Measurements from ENCODE around the gene LPIN2. TPM values are rescaled to one million over a fixed set of nuclear protein-coding genes. Genes with fewer than 3 reads are reported as not detected.
A peak's percentile ranks its signal among the peaks of the same experiment; 100 is the strongest.

LPIN2 gene
- total and polyA plus RNA-seq, 7 donors, result 1.5 to 5.2 (median 4.4) TPM

GRCh38 chr18:2982022-2982421 is 30.9 kb downstream of the LPIN2 start:
- no peak overlapping the region for H3K4me3 ChIP-seq

GRCh38 chr18:2981212-2981728 is 31.7 kb downstream of the LPIN2 start:
- WGBS, 3 donors, result 35 to 38% (median 37%) methylated on average over 6 of the region's 6 CpGs
- TF ChIP-seq CTCF (IDR thresholded peaks at IDR 0.05), result no peak
- intact Hi-C loops (cut with DNase I), result no loop called here
- DNase-seq (no peak), ATAC-seq (peak; percentile 39 to 82 (median 64))
- H3K36me3 ChIP-seq (ENCODE audit: insufficient read depth in 1 of 2, low read depth in 1 of 2), result no peaks in the 10 kb centered on the region
- H3K27me3 ChIP-seq (ENCODE audit: insufficient read depth in 3 of 3, low read length in 2 of 3), result no peaks in the 10 kb centered on the region
- H3K27ac ChIP-seq, result peak overlapping the region; percentile 62
- no peaks in the 10 kb centered on the region for H3K9me3 ChIP-seq
- peaks cover 18% of the 10 kb centered on the region for H3K4me1 ChIP-seq
- H3K4me3 ChIP-seq, result peak overlapping the region; percentile 26

More at GRCh38 chr18:2982022-2982421, 30.9 kb downstream of the LPIN2 start:
- intact Hi-C loops (cut with DNase I), result no loop called here
- no peak for TF ChIP-seq CTCF (IDR thresholded peaks at IDR 0.05)
- DNase-seq (no peak), ATAC-seq (no peak)
- no peaks in the 10 kb centered on the region for H3K9me3 ChIP-seq
- peaks cover 18% of the 10 kb centered on the region for H3K4me1 ChIP-seq
- whole genome bisulfite sequencing, 3 donors, result 46 to 64% (median 49%) methylated on average over 1 of the region's 1 CpG
- H3K36me3 ChIP-seq (ENCODE audit: insufficient read depth in 1 of 2, low read depth in 1 of 2), result no peaks in the 10 kb centered on the region
- peak overlapping the region; percentile 62 for H3K27ac ChIP-seq
- no peaks in the 10 kb centered on the region for H3K27me3 ChIP-seq (ENCODE audit: insufficient read depth in 3 of 3, low read length in 2 of 3)

- ATAC-seq (peak in 3 of 4 donors; percentile 40 to 51 (median 51)), DNase-seq (no peak)
- Histone ChIP-seq H3K27ac (peak overlapping the region; percentile 62), H3K27me3 (ENCODE audit: insufficient read depth in 3 of 3, low read length in 2 of 3) (no peaks in the 10 kb centered on the region), H3K4me3 (no peak overlapping the region), H3K36me3 (ENCODE audit: insufficient read depth in 1 of 2, low read depth in 1 of 2) (no peaks in the 10 kb centered on the region), H3K9me3 (no peaks in the 10 kb centered on the region), H3K4me1 (peaks cover 18% of the 10 kb centered on the region)
- intact Hi-C loops (cut with DNase I), result no loop called here
- TF ChIP-seq CTCF (IDR thresholded peaks at IDR 0.05), result no peak
- WGBS, 3 donors, result 72 to 76% (median 74%) methylated on average over 8 of the region's 8 CpGs
These were observed 32.8 kb downstream of the LPIN2 start for GRCh38 chr18:2979871-2980790.

- no peak for ATAC-seq
- DNase-seq, result no peak
- H3K27me3 ChIP-seq (ENCODE audit: insufficient read depth in 3 of 3, low read length in 2 of 3), result no peaks in the 10 kb centered on the region
- H3K4me3 ChIP-seq, result no peak overlapping the region
- TF ChIP-seq CTCF (IDR thresholded peaks at IDR 0.05), result no peak
- no peaks in the 10 kb centered on the region for H3K9me3 ChIP-seq
- WGBS, 3 donors, result 91 to 94% (median 91%) methylated on average over 3 of the region's 3 CpGs
- no peaks in the 10 kb centered on the region for H3K36me3 ChIP-seq (ENCODE audit: insufficient read depth in 1 of 2, low read depth in 1 of 2)
- intact Hi-C loops (cut with DNase I), result no loop called here
- peaks cover 18% of the 10 kb centered on the region for H3K4me1 ChIP-seq
- H3K27ac ChIP-seq, result no peak overlapping the region
These were observed 33.8 kb downstream of the LPIN2 start for GRCh38 chr18:2979129-2979528.
